Left lung (tissue), 10 donors: ENCODE results near the gene MCTS1. TPM values are rescaled to one million over a fixed set of nuclear protein-coding genes. Genes with fewer than 3 reads are reported as not detected.
"Not testable (repeated sequence)": the region's sequence is repeated elsewhere in the genome, so short reads cannot be mapped to it uniquely, and the experiment has no call there.

ENCODE experiments used
- ATAC-seq: fragments of 200-7000 bp; cut with Tn5 transposase; one replicate; pipeline ENCODE4 v1.9.1; 2020; ENCODE audit warnings: moderate library complexity
- DNase-seq, 4 donors: peaks; one replicate each; pipeline ENCODE4 v3.0.0-alpha.2; 2013 to 2020
- H3K27ac ChIP-seq, 2 donors: fragments of 200-600 bp; sonication (generic) in 1 of 2; one replicate each; pipeline versions ENCODE4 v1.5.0 to v1.8.0; 2020 to 2021
- H3K27me3 ChIP-seq, 2 donors: fragments of 200-600 bp; sonication (generic) in 1 of 2; one replicate each; pipeline versions ENCODE4 v1.5.0 to v1.8.0; 2020 to 2021
- H3K36me3 ChIP-seq, 2 donors: fragments of 200-600 bp; sonication (generic) in 1 of 2; one replicate each; pipeline versions ENCODE4 v1.5.0 to v1.8.0; 2020 to 2021
- H3K4me1 ChIP-seq, 2 donors: fragments of 200-600 bp; one replicate each; pipeline ENCODE4 v1.8.0; 2021
- H3K4me3 ChIP-seq, 2 donors: fragments of 200-600 bp; sonication (generic) in 1 of 2; one replicate each; pipeline versions ENCODE4 v1.5.0 to v1.8.0; 2020 to 2021; ENCODE audit warnings: mild to moderate bottlenecking in 1 of 2
- H3K9me3 ChIP-seq, 2 donors: fragments of 200-600 bp; sonication (generic) in 1 of 2; one replicate each; pipeline versions ENCODE4 v1.5.0 to v1.8.0; 2020 to 2021
- CTCF ChIP-seq, 2 donors: fragments of 200-600 bp; sonication (generic) in 1 of 2; IDR thresholded peaks; one replicate each; pipeline versions ENCODE4 v1.5.0 to v1.8.0; 2021; ENCODE audit warnings: antibody characterized with exemption in 2 of 2
- intact Hi-C, 2 donors: fragments of 100-400 bp; cut with DNase I; formaldehyde crosslinking; loops; one replicate each; pipeline versions ENCODE4 v1.11.2 to v1.14.2; 2022
- polyA plus RNA-seq, 6 donors: library from polyadenylated mRNA; unstranded; fragments of 120-200 nt; gene quantifications; one replicate each; pipeline ENCODE4 v1.2.1, GENCODE V29; 2013; ENCODE audit not compliant: insufficient read length in 6 of 6
- total RNA-seq, 2 donors: library from RNA; stranded (reverse); fragmentation: NEBNext Ultra II Directional; extraction: Animal tissue kit (Norgen Biotek cat#: 25700); gene quantifications; one replicate each; pipeline ENCODE4 v1.2.1, GENCODE V29; 2021
- donor health status: DM: no; HTN: yes; CAD: no.
- donor health status: DM: no; HTN: no; CAD: no.

Gene MCTS1
- total and polyA plus RNA-seq, 8 donors = 37.3 to 59.8 (median 53.7) TPM

GRCh38 chrX:120625371-120625770 is 21.5 kb downstream of the MCTS1 start:
- no peak for ATAC-seq
- TF ChIP-seq CTCF (IDR thresholded peaks at IDR 0.05) = no peak
- peak in 1 of 4 donors; percentile 21 for DNase-seq
- peaks cover 0 to 13% of the 10 kb centered on the region in 2 donors for H3K4me1 ChIP-seq
- H3K36me3 ChIP-seq = peaks cover 0 to 5% of the 10 kb centered on the region in 2 donors
- H3K27me3 ChIP-seq = no peaks in the 10 kb centered on the region
- intact Hi-C loops = no loop called here
- no peaks in the 10 kb centered on the region for H3K9me3 ChIP-seq
- no peak overlapping the region for H3K27ac ChIP-seq
- H3K4me3 ChIP-seq = no peak overlapping the region

GRCh38 chrX:120629667-120630537 is 26.0 kb downstream of the MCTS1 start, which contains the start of gene C1GALT1C1:
Gene C1GALT1C1, minus strand, starts transcription at chrX:120630054. Its CDS starts 2,888 bp downstream, at chrX:120627166.
- H3K9me3 ChIP-seq = no peaks in the 10 kb centered on the region
- peaks cover 0 to 13% of the 10 kb centered on the region in 2 donors for H3K4me1 ChIP-seq
- ATAC-seq (peak; percentile 99), DNase-seq (peak; percentile 78 to 95 (median 94))
- H3K36me3 ChIP-seq = no peaks in the 10 kb centered on the region
- H3K4me3 ChIP-seq = peak within 1 kb of the TSS; percentile 49 to 60
- no peak for TF ChIP-seq CTCF (IDR thresholded peaks at IDR 0.05)
- H3K27me3 ChIP-seq = no peaks in the 10 kb centered on the region
- H3K27ac ChIP-seq = peak within 1 kb of the TSS; percentile 86 to 92
- intact Hi-C loops = no loop called here

GRCh38 chrX:120638619-120639018 is 34.7 kb downstream of the MCTS1 start:
- intact Hi-C loops = no loop called here
- no peak for DNase-seq
- Histone ChIP-seq H3K27me3 (no peaks in the 10 kb centered on the region), H3K4me3 (no peak overlapping the region), H3K27ac (no peak overlapping the region), H3K9me3 (no peaks in the 10 kb centered on the region), H3K36me3 (no peaks in the 10 kb centered on the region), H3K4me1 (no peaks in the 10 kb centered on the region)
- no peak for ATAC-seq
- no peak for TF ChIP-seq CTCF (IDR thresholded peaks at IDR 0.05)

- intact Hi-C loops = no loop called here
- Histone ChIP-seq H3K9me3 (no peaks in the 10 kb centered on the region), H3K27ac (no peak overlapping the region), H3K36me3 (no peaks in the 10 kb centered on the region), H3K4me3 (no peak overlapping the region), H3K27me3 (no peaks in the 10 kb centered on the region), H3K4me1 (no peaks in the 10 kb centered on the region)
- no peak for TF ChIP-seq CTCF (IDR thresholded peaks at IDR 0.05)
- ATAC-seq (no peak), DNase-seq (no peak)
Measured at GRCh38 chrX:120642871-120643270, 39.0 kb downstream of the MCTS1 start.

- H3K27me3 ChIP-seq = no peaks in the 10 kb centered on the region
- intact Hi-C loops = no loop called here
- H3K27ac ChIP-seq = no peak overlapping the region
- no peaks in the 10 kb centered on the region for H3K9me3 ChIP-seq
- no peak for ATAC-seq
- TF ChIP-seq CTCF (IDR thresholded peaks at IDR 0.05) = no peak
- no peaks in the 10 kb centered on the region for H3K4me1 ChIP-seq
- no peaks in the 10 kb centered on the region for H3K36me3 ChIP-seq
- no peak for DNase-seq
- H3K4me3 ChIP-seq = no peak overlapping the region
Measured at GRCh38 chrX:120647127-120647526, 43.2 kb downstream of the MCTS1 start.

GRCh38 chrX:120652256-120652655 is 48.4 kb downstream of the MCTS1 start:
- H3K36me3 ChIP-seq, ATAC-seq, H3K9me3 ChIP-seq, H3K4me1 ChIP-seq, intact Hi-C loops, H3K4me3 ChIP-seq, H3K27me3 ChIP-seq, H3K27ac ChIP-seq, DNase-seq: not testable (repeated sequence)
